Esophagus mucosa (tissue), 1 donor: ENCODE data around the gene TAF6. TPM values are rescaled to one million over a fixed set of nuclear protein-coding genes. Genes with fewer than 3 reads are reported as not detected.
A peak's percentile ranks its signal among the peaks of the same experiment; 100 is the strongest.

Experiments
- ATAC-seq: fragments of 200-7000 bp; cut with Tn5 transposase; one replicate; pipeline ENCODE4 v1.9.1; 2020
- total RNA-seq: library from RNA; stranded (reverse); gene quantifications from one replicate; pipeline ENCODE4 v1.2.4, GENCODE V29; 2023
- donor health status: DM: yes; HTN: yes; CAD: no.

TAF6 gene
- total RNA-seq, 1 donor from 2014 or later, result 23.3 TPM

GRCh38 chr7:100065452-100066186 lies 53.5 kb downstream of the TAF6 start:
- peak; percentile 16 for ATAC-seq

GRCh38 chr7:100064162-100064561 lies 55.0 kb downstream of the TAF6 start:
- no peak for ATAC-seq

DNA sequence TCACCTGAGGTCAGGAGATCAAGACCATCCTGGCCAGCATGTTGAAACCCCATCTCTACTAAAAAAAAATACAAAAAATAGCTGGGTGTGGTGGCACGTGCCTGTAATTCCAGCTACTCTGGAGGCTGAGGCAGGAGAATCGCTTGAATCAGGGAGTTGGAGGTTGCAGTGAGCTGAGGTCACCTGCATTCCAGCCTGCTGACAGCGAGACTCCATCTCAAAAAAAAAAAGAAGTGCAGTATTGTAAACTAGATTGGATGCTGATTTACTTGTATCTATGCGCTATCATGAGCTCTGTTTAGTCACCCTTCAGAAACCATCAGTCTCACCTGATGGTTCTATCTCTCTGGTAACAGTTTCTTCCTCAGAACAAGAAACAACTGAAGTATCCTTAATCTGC lies 55.8 kb downstream of the TAF6 start:
- ATAC-seq, result no peak

DNA sequence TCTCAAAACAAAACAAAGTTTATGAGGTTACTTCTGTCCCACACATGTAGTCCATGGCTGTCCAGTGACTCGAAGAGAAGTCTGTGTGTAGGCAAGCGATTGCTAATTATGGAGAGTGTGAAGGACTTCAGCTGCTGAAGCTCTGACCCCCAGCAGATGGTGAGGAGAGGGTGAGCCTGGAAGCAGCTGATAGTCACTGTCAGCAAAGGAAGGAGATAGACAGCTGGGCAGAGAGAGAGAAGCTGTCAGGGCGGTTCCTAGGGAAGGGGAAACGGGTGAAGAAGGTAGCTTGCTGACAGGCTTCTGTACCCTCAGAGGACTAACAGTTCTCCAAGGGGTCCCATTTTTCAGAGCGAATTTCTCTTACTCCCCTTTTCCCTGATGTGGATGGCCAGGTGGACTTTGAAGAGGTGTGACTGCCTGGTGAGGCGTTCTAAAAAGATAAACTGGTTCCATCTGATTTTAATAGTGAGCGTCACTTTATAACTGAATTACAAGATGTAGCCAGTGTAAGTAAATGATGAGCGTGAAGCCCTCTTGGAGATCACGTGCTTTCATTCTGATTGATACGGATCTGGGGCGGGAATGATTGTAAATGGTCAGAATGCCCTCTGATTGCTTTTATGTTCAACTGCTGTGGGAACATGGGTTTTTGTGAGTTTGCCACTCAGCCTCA lies 57.5 kb downstream of the TAF6 start:
- ATAC-seq, result no peak

DNA sequence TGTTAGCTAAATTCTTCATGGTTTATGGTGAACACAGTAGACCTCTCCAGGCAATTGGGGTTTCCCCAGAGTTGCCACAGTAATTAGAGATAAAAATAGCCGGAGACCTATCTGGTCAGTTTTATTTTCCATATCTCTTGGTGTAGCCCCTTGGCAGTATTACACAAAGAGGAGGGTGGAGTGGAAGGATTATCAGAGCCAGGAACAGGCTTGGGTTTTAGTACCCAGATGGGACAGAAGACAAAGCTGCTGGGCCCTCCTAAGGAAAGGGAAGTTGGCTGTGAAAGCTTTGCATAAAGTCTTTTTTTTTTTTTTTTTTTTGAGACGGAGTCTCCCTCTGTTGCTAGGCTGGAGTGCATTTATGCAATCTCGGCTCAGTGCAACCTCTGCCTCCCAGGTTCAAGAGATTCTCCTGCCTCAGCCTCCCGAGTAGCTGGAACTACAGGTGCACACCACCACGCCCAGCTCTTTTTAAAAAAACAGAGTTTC lies 59.9 kb downstream of the TAF6 start:
- no peak for ATAC-seq

Other genes starting within 250 kb of the TAF6 start
- gene OR2AE1, start 242.3 kb downstream of the TAF6 start, total RNA-seq, result 0.28 TPM
- 13.9 TPM for gene TRIM4, start 199.8 kb downstream of the TAF6 start, total RNA-seq
- 0.20 TPM for gene GJC3, start 189.7 kb downstream of the TAF6 start, total RNA-seq
- 10.8 TPM for gene AZGP1, start 143.3 kb downstream of the TAF6 start, total RNA-seq
- 62.4 TPM for gene ZKSCAN1, start 103.8 kb downstream of the TAF6 start, total RNA-seq
- 3.7 TPM for gene ZSCAN21, start 69.6 kb downstream of the TAF6 start, total RNA-seq
- 12.4 TPM for gene ZNF3, start 37.6 kb downstream of the TAF6 start, total RNA-seq
- gene COPS6, start 30.4 kb downstream of the TAF6 start, total RNA-seq, result 95.0 TPM
- gene MCM7, start 18.0 kb downstream of the TAF6 start, total RNA-seq, result 53.0 TPM
- 15.1 TPM for gene AP4M1, start 17.7 kb downstream of the TAF6 start, total RNA-seq
- gene CNPY4, start 276 bp upstream of the TAF6 start, total RNA-seq, result 3.4 TPM
- 1.7 TPM for gene MBLAC1, start 7.6 kb upstream of the TAF6 start, total RNA-seq
- gene LAMTOR4, start 29.6 kb upstream of the TAF6 start, total RNA-seq, result 71.1 TPM
- gene TRAPPC14, start 39.4 kb upstream of the TAF6 start, total RNA-seq, result 16.3 TPM
- gene GAL3ST4, start 49.3 kb upstream of the TAF6 start, total RNA-seq, result 5.6 TPM
- gene GPC2, start 58.0 kb upstream of the TAF6 start, total RNA-seq, result 0.20 TPM
- 0.48 TPM for gene STAG3, start 58.6 kb upstream of the TAF6 start, total RNA-seq
- 0.36 TPM for gene PVRIG, start 100.6 kb upstream of the TAF6 start, total RNA-seq
- not detected for gene SPDYE3, start 188.3 kb upstream of the TAF6 start, total RNA-seq
- gene PILRB, start 238.8 kb upstream of the TAF6 start, total RNA-seq, result 15.0 TPM